Natural killer cell (primary cell): ENCODE measurements around the gene HOXA5. TPM values are rescaled to one million over a fixed set of nuclear protein-coding genes. Genes with fewer than 3 reads are reported as not detected.

Experiments used
- ATAC-seq, 3 donors: fragments of 150-1000 bp in 2 of 3; fragments of 200-7000 bp in 1 of 3; cut with Tn5 transposase; 1 replicate in 1 of 3; 2 replicates in 2 of 3; pipeline ENCODE4 v1.10.0; 2021; ENCODE audit warnings: mild to moderate bottlenecking in 2 of 3, moderate library complexity in 2 of 3
- DNase-seq, 2 donors: peaks; one replicate each; pipeline versions ENCODE4 v3.0.0 to v3.0.0-alpha.2; 2013 to 2021; ENCODE audit warnings: mixed read lengths in 1 of 2
- H3K27ac ChIP-seq: one replicate; pipeline ENCODE4 v1.5.1; 2013; ENCODE audit warnings: mild to moderate bottlenecking, low read length
- H3K27me3 ChIP-seq: one replicate; pipeline ENCODE4 v1.6.1; 2013; ENCODE audit warnings: low read length; ENCODE audit not compliant: control insufficient read depth, insufficient read depth
- H3K36me3 ChIP-seq: one replicate; pipeline ENCODE4 v1.6.1; 2013; ENCODE audit warnings: low read length; ENCODE audit not compliant: control insufficient read depth, insufficient read depth
- H3K4me1 ChIP-seq: one replicate; pipeline ENCODE4 v1.6.1; 2013; ENCODE audit warnings: low read length; ENCODE audit not compliant: control insufficient read depth, insufficient read depth
- H3K4me3 ChIP-seq: one replicate; pipeline ENCODE4 v1.5.1; 2013; ENCODE audit warnings: low read length
- H3K9me3 ChIP-seq: one replicate; pipeline ENCODE4 v1.6.1; 2013; ENCODE audit warnings: low read length; ENCODE audit not compliant: control insufficient read depth, insufficient read depth
- H3K27ac Mint-ChIP-seq, 2 donors: one replicate each; pipeline ENCODE4 v1.8.0; 2022; ENCODE audit warnings: mild to moderate bottlenecking in 2 of 2, mixed read lengths in 2 of 2, moderate library complexity in 1 of 2
- H3K27me3 Mint-ChIP-seq, 2 donors: one replicate each; pipeline ENCODE4 v1.8.0; 2022; ENCODE audit warnings: low read depth in 2 of 2, mixed read lengths in 2 of 2
- H3K36me3 Mint-ChIP-seq: one replicate; pipeline ENCODE4 v1.8.0; 2022; ENCODE audit warnings: mixed read lengths
- H3K4me1 Mint-ChIP-seq, 2 donors: one replicate each; pipeline ENCODE4 v1.8.0; 2022; ENCODE audit warnings: mixed read lengths in 2 of 2
- H3K4me3 Mint-ChIP-seq: one replicate; pipeline ENCODE4 v1.8.0; 2022; ENCODE audit warnings: mild to moderate bottlenecking, moderate library complexity, mixed read lengths
- H3K9me3 Mint-ChIP-seq, 2 donors: one replicate each; pipeline ENCODE4 v1.8.0; 2022; ENCODE audit warnings: mixed read lengths in 2 of 2
- WGBS: methylation state at CpG from one replicate; pipeline ENCODE4 v1.1.7; 2013; ENCODE audit warnings: missing lambda C conversion rate; ENCODE audit not compliant: insufficient coverage; 5-methylcytosine and 5-hydroxymethylcytosine counted together
- intact Hi-C: fragments of 100-400 bp; cut with micrococcal nuclease; formaldehyde crosslinking; loops from one replicate; pipeline ENCODE4 v1.14.2; 2022
- total RNA-seq, 4 donors: library from RNA; stranded (reverse); fragments of 120-200 nt in 1 of 4; gene quantifications; one replicate each; pipeline versions ENCODE4 v1.2.3 to v1.2.4, GENCODE V29; 2013 to 2022
- TF ChIP-seq, protein P1 (sequence below): fragments of 200-600 bp; IDR thresholded peaks from one replicate; pipeline ENCODE4 v1.8.0; 2022; ENCODE audit warnings: antibody characterized with exemption

HOXA5 gene
- total RNA-seq, 3 donors from 2014 or later (not counting 1 experiment from before 2014, with no cell fraction given), result 0.29 to 13.0 (median 0.52) TPM

DNA sequence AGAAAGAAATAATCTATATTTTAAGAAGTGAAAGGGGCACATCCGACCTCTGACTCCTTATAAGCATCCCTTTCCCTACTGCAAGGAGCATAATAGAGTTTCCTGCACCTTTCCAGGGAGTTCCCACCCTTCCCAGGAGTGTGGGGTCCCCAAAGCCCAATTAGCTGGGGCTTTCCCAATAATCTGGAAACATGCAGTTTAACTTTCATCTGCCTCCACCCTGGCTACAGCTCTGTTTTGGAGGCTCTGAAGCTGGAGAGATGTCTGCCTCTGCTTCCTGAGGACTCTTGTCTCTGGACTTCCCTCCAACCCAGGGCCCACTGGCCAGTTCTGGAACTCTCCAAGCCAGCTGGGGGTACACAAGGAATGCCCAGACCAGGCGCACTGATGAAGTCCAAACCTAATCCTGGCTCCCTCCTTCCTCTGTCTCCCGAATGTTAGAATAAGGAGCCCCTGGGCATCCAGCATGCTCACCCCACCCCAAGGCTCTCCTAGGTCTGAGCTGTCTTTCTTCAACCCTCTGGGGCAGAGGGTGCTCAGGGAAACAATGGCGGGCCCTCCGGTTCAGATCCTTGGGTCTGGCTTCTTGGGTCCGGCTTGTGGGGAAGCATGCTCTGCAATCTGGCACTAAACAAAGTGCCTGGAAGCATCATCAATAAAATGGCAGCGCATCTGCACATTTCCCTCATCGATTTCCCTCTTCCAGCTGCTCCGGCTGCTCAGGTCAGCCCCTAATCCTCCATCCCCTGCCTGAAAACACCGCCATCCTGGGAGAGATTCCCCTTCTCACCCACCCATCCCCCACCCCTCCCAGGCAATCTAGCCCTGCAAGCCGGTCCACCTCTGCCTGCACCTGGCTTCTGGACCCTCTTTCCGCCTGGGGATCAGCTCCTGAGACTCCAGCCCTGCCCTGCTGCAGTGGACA, 26.3 kb downstream of the HOXA5 start:
- Histone ChIP-seq H3K27ac (no peak overlapping the region), H3K4me3 (no peak overlapping the region), H3K9me3 (no peaks in the 10 kb centered on the region), H3K4me1 (no peaks in the 10 kb centered on the region), H3K36me3 (no peaks in the 10 kb centered on the region), H3K27me3 (no peaks in the 10 kb centered on the region)
- DNase-seq, result no peak
- Mint-ChIP-seq H3K27ac (no peak overlapping the region), H3K4me3 (no peak overlapping the region), H3K36me3 (no peaks in the 10 kb centered on the region), H3K4me1 (no peaks in the 10 kb centered on the region), H3K9me3 (no peaks in the 10 kb centered on the region), H3K27me3 (peaks cover 0 to 4% of the 10 kb centered on the region in 2 donors)
- no peak for ATAC-seq
- TF ChIP-seq, protein P1, sequence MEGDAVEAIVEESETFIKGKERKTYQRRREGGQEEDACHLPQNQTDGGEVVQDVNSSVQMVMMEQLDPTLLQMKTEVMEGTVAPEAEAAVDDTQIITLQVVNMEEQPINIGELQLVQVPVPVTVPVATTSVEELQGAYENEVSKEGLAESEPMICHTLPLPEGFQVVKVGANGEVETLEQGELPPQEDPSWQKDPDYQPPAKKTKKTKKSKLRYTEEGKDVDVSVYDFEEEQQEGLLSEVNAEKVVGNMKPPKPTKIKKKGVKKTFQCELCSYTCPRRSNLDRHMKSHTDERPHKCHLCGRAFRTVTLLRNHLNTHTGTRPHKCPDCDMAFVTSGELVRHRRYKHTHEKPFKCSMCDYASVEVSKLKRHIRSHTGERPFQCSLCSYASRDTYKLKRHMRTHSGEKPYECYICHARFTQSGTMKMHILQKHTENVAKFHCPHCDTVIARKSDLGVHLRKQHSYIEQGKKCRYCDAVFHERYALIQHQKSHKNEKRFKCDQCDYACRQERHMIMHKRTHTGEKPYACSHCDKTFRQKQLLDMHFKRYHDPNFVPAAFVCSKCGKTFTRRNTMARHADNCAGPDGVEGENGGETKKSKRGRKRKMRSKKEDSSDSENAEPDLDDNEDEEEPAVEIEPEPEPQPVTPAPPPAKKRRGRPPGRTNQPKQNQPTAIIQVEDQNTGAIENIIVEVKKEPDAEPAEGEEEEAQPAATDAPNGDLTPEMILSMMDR, result no peak
- WGBS, result 91% methylated on average over 12 of the region's 12 CpGs
- intact Hi-C loops, result no loop called here

DNA sequence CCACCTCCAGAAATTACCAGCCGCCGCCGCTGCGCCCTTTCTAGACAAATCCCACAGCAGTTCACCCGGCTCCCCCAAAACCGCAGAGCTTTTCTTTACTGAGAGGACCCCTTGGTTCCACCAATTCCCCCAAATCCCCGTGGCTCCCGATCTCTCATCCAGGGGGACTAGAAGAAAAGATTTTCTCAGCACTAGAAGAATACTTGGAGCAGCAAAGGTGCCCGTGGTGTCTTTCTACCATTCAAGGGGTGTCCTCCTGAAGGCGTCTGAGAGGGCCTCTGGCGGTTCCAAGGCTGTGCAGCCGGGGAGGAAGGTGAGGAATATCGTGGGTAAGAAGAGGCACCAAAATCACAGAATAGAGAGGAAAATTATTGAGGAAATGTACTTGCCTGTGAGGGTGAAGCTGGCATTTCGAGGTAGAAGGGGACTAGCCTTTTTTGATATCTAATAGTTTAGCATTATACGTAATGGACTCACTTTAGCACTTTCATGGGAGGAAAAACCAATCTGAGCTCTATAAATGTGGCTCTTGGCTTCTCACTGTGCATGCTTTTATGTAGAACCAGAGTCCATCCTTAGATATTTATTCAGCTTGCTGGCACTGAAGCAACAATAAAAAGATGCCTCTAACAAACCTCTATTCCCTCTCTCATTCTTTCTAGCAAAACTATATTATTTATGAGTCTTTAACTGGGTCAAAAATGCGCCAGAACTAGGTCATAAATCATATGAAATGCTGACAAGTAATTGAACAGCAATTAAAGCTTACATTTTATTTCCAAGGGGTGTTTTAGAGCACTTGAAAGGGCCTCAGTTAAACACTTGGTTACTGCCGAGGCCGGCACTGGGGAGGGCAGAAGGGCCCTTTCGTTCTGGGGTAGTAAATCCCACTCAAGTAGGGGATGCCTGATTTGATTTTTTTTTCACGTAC, 27.2 kb downstream of the HOXA5 start:
- DNase-seq (no peak), ATAC-seq (no peak)
- intact Hi-C loops, result no loop called here
- WGBS, result 89% methylated on average over 19 of the region's 20 CpGs
- no peaks in the 10 kb centered on the region for H3K4me1 Mint-ChIP-seq
- Histone ChIP-seq H3K36me3 (no peaks in the 10 kb centered on the region), H3K27me3 (no peaks in the 10 kb centered on the region), H3K9me3 (no peaks in the 10 kb centered on the region), H3K4me3 (no peak overlapping the region), H3K4me1 (no peaks in the 10 kb centered on the region), H3K27ac (no peak overlapping the region)
- TF ChIP-seq, protein P1, result no peak
- H3K27ac Mint-ChIP-seq, result no peak overlapping the region
- H3K27me3 Mint-ChIP-seq, result peaks cover 0 to 4% of the 10 kb centered on the region in 2 donors
- H3K36me3 Mint-ChIP-seq, result no peaks in the 10 kb centered on the region
- no peak overlapping the region for H3K4me3 Mint-ChIP-seq
- H3K9me3 Mint-ChIP-seq, result no peaks in the 10 kb centered on the region

- TF ChIP-seq, protein P1, result no peak
- Histone ChIP-seq H3K4me3 (no peak overlapping the region), H3K36me3 (no peaks in the 10 kb centered on the region), H3K9me3 (no peaks in the 10 kb centered on the region), H3K4me1 (no peaks in the 10 kb centered on the region), H3K27me3 (no peaks in the 10 kb centered on the region), H3K27ac (no peak overlapping the region)
- 95% methylated on average over 45 of the region's 45 CpGs for WGBS
- no peaks in the 10 kb centered on the region for H3K9me3 Mint-ChIP-seq
- H3K36me3 Mint-ChIP-seq, result no peaks in the 10 kb centered on the region
- no peak overlapping the region for H3K4me3 Mint-ChIP-seq
- H3K27me3 Mint-ChIP-seq, result peaks cover 0 to 4% of the 10 kb centered on the region in 2 donors
- DNase-seq (no peak), ATAC-seq (no peak)
- H3K27ac Mint-ChIP-seq, result no peak overlapping the region
- no peaks in the 10 kb centered on the region for H3K4me1 Mint-ChIP-seq
- intact Hi-C loops, result no loop called here
These were observed 28.1 kb downstream of the HOXA5 start for GRCh38 chr7:27115221-27116026.
